IMR-90 (cell line): Measurements from ENCODE around the gene IFT57. TPM values are rescaled to one million over a fixed set of nuclear protein-coding genes. Genes with fewer than 3 reads are reported as not detected.

Experiments
- ATAC-seq: fragments of 200-7000 bp; cut with Tn5 transposase; 2 replicates; pipeline ENCODE4 v1.9.1; 2020; ENCODE audit warnings: low read depth, mild to moderate bottlenecking, moderate library complexity
- BruUV-seq: library from RNA; stranded (reverse); fragments of 400-500 nt; replicated peaks from 2 replicates; lab custom pipeline; 2021; lab: Mats Ljungman, UMichigan
- CTCF ChIA-PET: fragments of 300-600 bp; formaldehyde crosslinking; extraction: SDS; loops from one replicate; lab custom pipeline; 2021; ENCODE audit warnings: antibody characterized with exemption; lab: Yijun Ruan, JAX
- POLR2A ChIA-PET: fragments of 300-600 bp; sonication (Branson Sonifier 250); formaldehyde crosslinking; loops from one replicate; lab custom pipeline; 2022; ENCODE audit warnings: antibody characterized with exemption; ENCODE audit not compliant: unreplicated experiment; lab: Charles Lee
- DNase-seq: peaks from one replicate; pipeline ENCODE4 v3.0.0; 2013
- H2AFZ ChIP-seq: replicated peaks from 2 replicates; pipeline ENCODE3; 2013; ENCODE audit warnings: low read length, mild to moderate bottlenecking; ENCODE audit not compliant: poor library complexity
- H2AK5ac ChIP-seq: 2 replicates; pipeline ENCODE4 v1.6.1; 2013; ENCODE audit warnings: low read depth, low read length, inconsistent platforms
- H2AK9ac ChIP-seq: replicated peaks from 2 replicates; pipeline ENCODE3; 2013; ENCODE audit warnings: mild to moderate bottlenecking, low read depth, low read length, moderate library complexity; ENCODE audit not compliant: poor library complexity
- H2BK120ac ChIP-seq: 2 replicates; pipeline ENCODE4 v1.6.1; 2013; ENCODE audit warnings: low read depth, low read length, inconsistent platforms
- H2BK15ac ChIP-seq: 3 replicates; pipeline ENCODE4 v1.6.1; 2013; ENCODE audit warnings: low read depth, low read length, inconsistent platforms
- H2BK20ac ChIP-seq: 2 replicates; pipeline ENCODE4 v1.6.1; 2013; ENCODE audit warnings: low read depth, mild to moderate bottlenecking, inconsistent platforms, low read length, moderate library complexity
- H2BK5ac ChIP-seq: 2 replicates; pipeline ENCODE4 v1.6.1; 2013; ENCODE audit warnings: mild to moderate bottlenecking, low read depth, low read length, inconsistent platforms; ENCODE audit not compliant: poor library complexity, severe bottlenecking
- H3K14ac ChIP-seq: replicated peaks from 2 replicates; pipeline ENCODE4 v1.6.1; 2013; ENCODE audit warnings: low read depth, low read length, inconsistent platforms
- H3K18ac ChIP-seq: 2 replicates; pipeline ENCODE4 v1.6.1; 2013; ENCODE audit warnings: low read depth, low read length, control low read depth
- H3K23ac ChIP-seq: 2 replicates; pipeline ENCODE4 v1.6.1; 2013; ENCODE audit warnings: low read depth, low read length, inconsistent platforms
- H3K27ac ChIP-seq: 2 replicates; pipeline ENCODE4 v1.5.1; 2013; ENCODE audit warnings: mild to moderate bottlenecking, control low read depth, low read length; ENCODE audit not compliant: insufficient read depth
- H3K27me3 ChIP-seq: 2 replicates; pipeline ENCODE4 v1.6.1; 2013; ENCODE audit warnings: low read length; ENCODE audit not compliant: control insufficient read depth, insufficient read depth
- H3K36me3 ChIP-seq: 2 replicates; pipeline ENCODE4 v1.6.1; 2013; ENCODE audit warnings: low read length, mixed read lengths; ENCODE audit not compliant: control insufficient read depth, insufficient read depth
- H3K4ac ChIP-seq: 2 replicates; pipeline ENCODE4 v1.6.1; 2013; ENCODE audit warnings: low read depth, low read length, inconsistent platforms
- H3K4me1 ChIP-seq: 2 replicates; pipeline ENCODE4 v1.6.1; 2013; ENCODE audit warnings: low read length, mixed read lengths; ENCODE audit not compliant: control insufficient read depth, insufficient read depth
- H3K4me2 ChIP-seq: 2 replicates; pipeline ENCODE4 v1.6.1; 2013; ENCODE audit warnings: low read depth, mild to moderate bottlenecking, control low read depth, low read length, moderate library complexity
- H3K4me3 ChIP-seq: 2 replicates; pipeline ENCODE4 v1.5.1; 2013; ENCODE audit warnings: low read depth, mild to moderate bottlenecking, control low read depth, low read length, moderate library complexity; ENCODE audit not compliant: insufficient read depth
- H3K56ac ChIP-seq: 2 replicates; pipeline ENCODE4 v1.6.1; 2013; ENCODE audit warnings: low read length, inconsistent platforms; ENCODE audit not compliant: insufficient read depth; ENCODE audit errors: extremely low read depth
- H3K79me1 ChIP-seq, 2 experiments: 2 replicates each; pipeline ENCODE4 v1.6.1; 2013; ENCODE audit warnings: low read length in 2 of 2, inconsistent platforms in 1 of 2, low read depth in 1 of 2
- H3K9ac ChIP-seq: 2 replicates; pipeline ENCODE4 v1.6.1; 2013; ENCODE audit warnings: low read depth, low read length, control low read depth
- H3K9me1 ChIP-seq: 2 replicates; pipeline ENCODE4 v1.6.1; 2013; ENCODE audit warnings: low read length, inconsistent platforms; ENCODE audit not compliant: insufficient read depth
- H3K9me3 ChIP-seq: 2 replicates; pipeline ENCODE4 v1.6.1; 2013; ENCODE audit warnings: low read length; ENCODE audit not compliant: control insufficient read depth, insufficient read depth
- H4K20me1 ChIP-seq: 2 replicates; pipeline ENCODE4 v1.6.1; 2013; ENCODE audit warnings: low read length, inconsistent platforms; ENCODE audit not compliant: insufficient read depth
- H4K5ac ChIP-seq: 2 replicates; pipeline ENCODE4 v1.6.1; 2013; ENCODE audit warnings: mild to moderate bottlenecking, low read depth, low read length, control low read depth
- H4K8ac ChIP-seq, 2 experiments: 2 replicates each; pipeline ENCODE4 v1.6.1; 2013; ENCODE audit warnings: low read depth in 2 of 2, low read length in 2 of 2, control low read depth in 1 of 2, inconsistent platforms in 1 of 2
- H4K91ac ChIP-seq: 2 replicates; pipeline ENCODE4 v1.6.1; 2013; ENCODE audit warnings: low read depth, low read length, inconsistent platforms; ENCODE audit not compliant: insufficient read depth
- CHD1 ChIP-seq: IDR thresholded peaks from 2 replicates; pipeline ENCODE4 v1.6.1; 2012; ENCODE audit warnings: low read depth, low read length, improper control_type of control experiment
- MAFK ChIP-seq: IDR thresholded peaks from 2 replicates; pipeline ENCODE4 v1.6.1; 2012; ENCODE audit warnings: low read depth, low read length, improper control_type of control experiment
- MAZ ChIP-seq: IDR thresholded peaks from 2 replicates; pipeline ENCODE4 v1.6.1; 2012; ENCODE audit warnings: low read depth, mild to moderate bottlenecking, low read length, improper control_type of control experiment, moderate library complexity, borderline replicate concordance
- MXI1 ChIP-seq: IDR thresholded peaks from 2 replicates; pipeline ENCODE4 v1.6.1; 2012; ENCODE audit warnings: low read depth, mild to moderate bottlenecking, low read length, moderate library complexity, borderline replicate concordance
- POLR2A ChIP-seq: IDR thresholded peaks from 2 replicates; pipeline ENCODE4 v1.6.1; 2012; ENCODE audit warnings: mild to moderate bottlenecking, low read depth, low read length
- WGBS, 2 experiments: methylation state at CpG; one replicate each; pipeline versions ENCODE4 v1.1.5 to v1.1.7; 2013; ENCODE audit warnings: missing lambda C conversion rate in 2 of 2; ENCODE audit not compliant: insufficient read length in 1 of 2; ENCODE audit errors: extremely low coverage in 2 of 2; 5-methylcytosine and 5-hydroxymethylcytosine counted together
- dilution Hi-C: fragments of 300-500 bp; cut with HindIII; formaldehyde crosslinking; loops from one replicate; pipeline ENCODE4 v1.14.3; 2018; ENCODE audit warnings: low sequenced_read_pairs; ENCODE audit not compliant: unreplicated experiment
- in situ Hi-C: fragments of 300-500 bp; cut with MboI; formaldehyde crosslinking; loops from 3 replicates; pipeline ENCODE4 v1.14.3; 2019; ENCODE audit warnings: low sequenced_read_pairs, inconsistent platforms, mixed read lengths
- intact Hi-C: fragments of 100-400 bp; cut with micrococcal nuclease; formaldehyde crosslinking; loops from 2 replicates; pipeline ENCODE4 v1.10.0; 2022
- polyA plus RNA-seq, 3 experiments: library from polyadenylated mRNA; depleted of rRNA; stranded (reverse); fragments of >200 nt; gene quantifications; 2 replicates each; pipeline ENCODE4 v1.2.3, GENCODE V29; 2012; ENCODE audit warnings: low replicate concordance in 1 of 3
- total RNA-seq: library from RNA; depleted of rRNA; stranded (reverse); fragments of >200 nt; gene quantifications from 2 replicates; pipeline ENCODE4 v1.2.3, GENCODE V29; 2012

IFT57 gene
- total and polyA plus RNA-seq, 2 of the 4 experiments (the other 2 are of a cell fraction): 30.0 to 35.3 TPM

GRCh38 chr3:108118038-108118768 is 104.0 kb downstream of the IFT57 start (continued):
- TF ChIP-seq POLR2A: no peak

- no peaks in the 10 kb centered on the region for H4K20me1 ChIP-seq
- H2AK5ac ChIP-seq: peak overlapping the region; percentile 1; the same call in 1 of the 2 replicates
- intact Hi-C loops (no loop called here), in situ Hi-C loops (no loop called here), dilution Hi-C loops (no loop called here)
- H3K27ac ChIP-seq: no peak overlapping the region
- no peak overlapping the region for H2BK15ac ChIP-seq
- CTCF ChIA-PET: no interaction called here
- no peak overlapping the region for H3K56ac ChIP-seq
- H4K8ac ChIP-seq: no peak overlapping the region
- peak overlapping the region; percentile 13; the same call in 1 of the 2 replicates for H3K14ac ChIP-seq
- no peak overlapping the region for H3K4me2 ChIP-seq
- no TSS peak for BruUV-seq
- H3K4ac ChIP-seq: no peak overlapping the region
- ATAC-seq (peak; percentile 81), DNase-seq (peak; percentile 51)
- no peak overlapping the region for H3K4me3 ChIP-seq
- no peak overlapping the region for H3K18ac ChIP-seq
- no peaks in the 10 kb centered on the region for H3K27me3 ChIP-seq
- H2AFZ ChIP-seq: peak overlapping the region; percentile 55
- no peak overlapping the region for H3K9ac ChIP-seq
- no peak overlapping the region for H2BK5ac ChIP-seq
- peaks cover 4% of the 10 kb centered on the region for H3K4me1 ChIP-seq
- POLR2A ChIA-PET: no interaction called here
- H3K23ac ChIP-seq: no peak overlapping the region
- H3K9me3 ChIP-seq: no peaks in the 10 kb centered on the region
- no CpG with 5 or more reads among the region's 6 CpGs for WGBS, 2 experiments
- peak overlapping the region; percentile 41; the same call in 1 of the 2 replicates for H2BK120ac ChIP-seq
- H3K79me1 ChIP-seq: no peaks in the 10 kb centered on the region
- TF ChIP-seq MAZ (no peak), MAFK (0 out of 2 replicates have a peak, but pooled peaks have one; percentile 28), MXI1 (no peak), CHD1 (no peak)
- H4K5ac ChIP-seq: no peak overlapping the region
- no peaks in the 10 kb centered on the region for H3K36me3 ChIP-seq
- peak overlapping the region; percentile 39 for H2BK20ac ChIP-seq
- H2AK9ac ChIP-seq: peak overlapping the region; percentile 71
- H3K9me1 ChIP-seq: peaks cover 7% of the 10 kb centered on the region; the same call in 1 of the 2 replicates
- no peak overlapping the region for H4K91ac ChIP-seq
Measured at GRCh38 chr3:108117241-108117775, 104.9 kb downstream of the IFT57 start.
